Stomach (tissue), 9 donors: ENCODE measurements around the gene E2F2. TPM values are rescaled to one million over a fixed set of nuclear protein-coding genes. Genes with fewer than 3 reads are reported as not detected.

ENCODE experiments used
- DNase-seq, 2 donors: peaks; one replicate each; pipeline versions ENCODE4 v3.0.0 to v3.0.0-alpha.2; 2013 to 2019
- H3K27ac ChIP-seq, 5 donors: fragments of 200-600 bp in 4 of 5; sonication (generic) in 4 of 5; one replicate each; pipeline ENCODE4 v1.5.1; 2013 to 2019; ENCODE audit warnings: mild to moderate bottlenecking in 1 of 5, moderate library complexity in 1 of 5
- H3K27me3 ChIP-seq, 3 donors: fragments of 200-600 bp; sonication (generic); one replicate each; pipeline ENCODE4 v1.5.1; 2017 to 2019; ENCODE audit warnings: mixed run types in 1 of 3
- H3K36me3 ChIP-seq, 4 donors: fragments of 200-600 bp; sonication (generic); 1 replicate in 3 of 4; 2 replicates in 1 of 4; pipeline ENCODE4 v1.5.1; 2016 to 2019
- H3K4me1 ChIP-seq, 4 donors: fragments of 200-600 bp; sonication (generic); one replicate each; pipeline ENCODE4 v1.5.1; 2016 to 2019
- H3K4me3 ChIP-seq, 4 donors: fragments of 200-600 bp; sonication (generic) in 3 of 4; one replicate each; pipeline ENCODE4 v1.5.1; 2016 to 2019; ENCODE audit warnings: mild to moderate bottlenecking in 1 of 4
- H3K9me3 ChIP-seq, 4 donors: fragments of 200-600 bp; sonication (generic); one replicate each; pipeline ENCODE4 v1.5.1; 2016 to 2019
- EP300 ChIP-seq: sonication (generic); formaldehyde crosslinking; IDR thresholded peaks from one replicate; pipeline ENCODE4 v1.6.1; 2017; ENCODE audit warnings: antibody characterized with exemption
- POLR2A ChIP-seq, 4 donors: fragments of 450-650 bp; IDR thresholded peaks; one replicate each; pipeline ENCODE4 v1.6.1; 2016; ENCODE audit warnings: antibody characterized with exemption in 4 of 4, control low read depth in 2 of 4, mild to moderate bottlenecking in 1 of 4, moderate library complexity in 1 of 4
- POLR2AphosphoS5 ChIP-seq, 3 donors: sonication (generic); formaldehyde crosslinking; IDR thresholded peaks; one replicate each; pipeline ENCODE4 v1.6.1; 2016; ENCODE audit warnings: antibody characterized with exemption in 3 of 3
- WGBS, 5 donors: extraction: QIAGEN DNeasy Blood & Tissue Kit in 3 of 5; methylation state at CpG; one replicate each; pipeline versions ENCODE4 v1.1.5 to v1.1.7; 2013 to 2018; 5-methylcytosine and 5-hydroxymethylcytosine counted together
- intact Hi-C: fragments of 100-400 bp; cut with DNase I; formaldehyde crosslinking; loops from one replicate; pipeline ENCODE4 v1.15.1; 2023; ENCODE audit warnings: low total_unique reads
- polyA plus RNA-seq, 3 donors: library from polyadenylated mRNA; stranded (reverse); fragments of 200-250 nt; gene quantifications; one replicate each; pipeline ENCODE4 v1.2.3, GENCODE V29; 2013
- total RNA-seq, 5 donors: library from RNA; depleted of rRNA; stranded (reverse); fragments of >200 nt; gene quantifications; one replicate each; pipeline versions ENCODE4 v1.1.0 to v1.2.3, GENCODE V29; 2014 to 2016
- TF ChIP-seq, protein P1 (sequence below), 7 experiments: fragments of 450-650 bp in 4 of 7; fragments of 200-600 bp in 3 of 7; sonication (generic) in 3 of 7; IDR thresholded peaks; one replicate each; pipeline ENCODE4 v1.5.1; 2016 to 2019; ENCODE audit warnings: antibody characterized with exemption in 7 of 7, control low read depth in 2 of 7, mild to moderate bottlenecking in 1 of 7
- donor health status: healthy with polysubstance abuse.
- donor health status: Bipolar disorder and iron deficiency.
- donor health status: healthy.

Gene E2F2
- total and polyA plus RNA-seq, 8 donors: 0.58 to 27.8 (median 2.5) TPM

DNA sequence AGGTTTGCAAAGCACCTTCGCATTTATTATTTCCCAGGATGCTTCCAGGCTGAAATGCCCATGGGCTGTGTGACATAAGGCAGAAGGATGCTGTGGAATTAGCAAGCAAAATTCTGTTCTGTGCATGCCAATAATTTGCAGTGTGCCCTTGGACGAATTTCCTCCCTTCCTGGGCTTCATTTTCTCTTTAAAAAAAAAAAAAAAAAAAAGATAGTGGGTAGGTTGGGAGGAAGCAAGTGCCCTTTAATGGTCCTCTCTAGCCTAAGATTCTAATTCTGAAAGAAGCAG lies 30.7 kb upstream of the E2F2 start:
- WGBS, 5 donors: 34 to 44% (median 37%) methylated on average over 2 of the region's 2 CpGs
- intact Hi-C loops: no loop called here
- Histone ChIP-seq H3K27ac (peak overlapping the region; percentile 77 to 97 (median 97)), H3K4me3 (peak overlapping the region in 2 of 4 donors; percentile 2 to 4), H3K36me3 (peaks cover 0 to 8% (median 2%) of the 10 kb centered on the region in 4 donors), H3K4me1 (peaks cover 42 to 78% (median 67%) of the 10 kb centered on the region in 4 donors), H3K27me3 (no peaks in the 10 kb centered on the region), H3K9me3 (no peaks in the 10 kb centered on the region)
- no peak for DNase-seq
- TF ChIP-seq POLR2AphosphoS5 (IDR thresholded peaks at IDR 0.05) (no peak), EP300 (no peak), POLR2A (IDR thresholded peaks at IDR 0.05) (no peak)
- TF ChIP-seq, protein P1, sequence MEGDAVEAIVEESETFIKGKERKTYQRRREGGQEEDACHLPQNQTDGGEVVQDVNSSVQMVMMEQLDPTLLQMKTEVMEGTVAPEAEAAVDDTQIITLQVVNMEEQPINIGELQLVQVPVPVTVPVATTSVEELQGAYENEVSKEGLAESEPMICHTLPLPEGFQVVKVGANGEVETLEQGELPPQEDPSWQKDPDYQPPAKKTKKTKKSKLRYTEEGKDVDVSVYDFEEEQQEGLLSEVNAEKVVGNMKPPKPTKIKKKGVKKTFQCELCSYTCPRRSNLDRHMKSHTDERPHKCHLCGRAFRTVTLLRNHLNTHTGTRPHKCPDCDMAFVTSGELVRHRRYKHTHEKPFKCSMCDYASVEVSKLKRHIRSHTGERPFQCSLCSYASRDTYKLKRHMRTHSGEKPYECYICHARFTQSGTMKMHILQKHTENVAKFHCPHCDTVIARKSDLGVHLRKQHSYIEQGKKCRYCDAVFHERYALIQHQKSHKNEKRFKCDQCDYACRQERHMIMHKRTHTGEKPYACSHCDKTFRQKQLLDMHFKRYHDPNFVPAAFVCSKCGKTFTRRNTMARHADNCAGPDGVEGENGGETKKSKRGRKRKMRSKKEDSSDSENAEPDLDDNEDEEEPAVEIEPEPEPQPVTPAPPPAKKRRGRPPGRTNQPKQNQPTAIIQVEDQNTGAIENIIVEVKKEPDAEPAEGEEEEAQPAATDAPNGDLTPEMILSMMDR (IDR thresholded peaks at IDR 0.05): no peak

DNA sequence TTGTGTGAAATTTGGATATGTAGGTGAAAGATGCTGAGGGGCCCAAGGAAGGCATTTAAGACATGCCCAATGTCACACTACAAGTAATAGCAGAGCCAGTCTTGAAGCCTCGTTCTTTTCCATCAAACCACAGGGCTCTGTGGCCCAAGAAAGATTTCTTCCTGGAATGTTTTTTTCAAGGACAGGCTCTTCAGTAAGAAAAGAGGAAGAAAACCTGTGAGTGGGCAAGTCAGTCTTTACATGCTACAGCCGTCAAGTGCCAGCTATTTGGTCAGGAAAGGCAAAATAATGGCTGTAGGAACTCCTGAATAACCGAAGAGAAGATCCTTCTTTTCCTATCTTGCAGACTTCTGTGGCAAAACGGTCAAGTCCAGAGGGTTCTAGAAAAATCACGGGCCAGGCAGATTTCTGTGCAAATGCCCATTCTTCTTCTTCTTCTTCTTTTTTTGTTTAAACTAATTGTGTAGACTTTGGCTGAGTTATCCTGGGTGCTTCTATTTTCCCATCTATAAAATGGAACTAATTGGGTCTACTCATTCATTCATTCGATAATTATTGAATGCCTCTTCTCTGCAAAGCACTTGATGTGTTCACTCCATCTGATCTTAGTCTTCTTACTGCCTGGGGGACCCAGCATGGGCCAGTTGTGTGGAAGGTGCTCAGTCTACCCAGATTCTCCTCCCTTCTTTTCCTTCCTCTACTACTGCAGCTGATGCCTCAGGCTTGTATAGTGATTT lies 30.2 kb upstream of the E2F2 start:
- Histone ChIP-seq H3K36me3 (peaks cover 0 to 8% (median 2%) of the 10 kb centered on the region in 4 donors), H3K27ac (peak overlapping the region; percentile 37 to 97 (median 97)), H3K9me3 (no peaks in the 10 kb centered on the region), H3K4me1 (peaks cover 43 to 82% (median 70%) of the 10 kb centered on the region in 4 donors), H3K27me3 (no peaks in the 10 kb centered on the region), H3K4me3 (peak overlapping the region in 2 of 4 donors; percentile 2 to 4)
- WGBS, 5 donors: 48 to 65% (median 62%) methylated on average over 6 of the region's 6 CpGs
- DNase-seq: no peak
- intact Hi-C loops: no loop called here
- TF ChIP-seq, protein P1 (IDR thresholded peaks at IDR 0.05): no peak
- no peak for TF ChIP-seq EP300

DNA sequence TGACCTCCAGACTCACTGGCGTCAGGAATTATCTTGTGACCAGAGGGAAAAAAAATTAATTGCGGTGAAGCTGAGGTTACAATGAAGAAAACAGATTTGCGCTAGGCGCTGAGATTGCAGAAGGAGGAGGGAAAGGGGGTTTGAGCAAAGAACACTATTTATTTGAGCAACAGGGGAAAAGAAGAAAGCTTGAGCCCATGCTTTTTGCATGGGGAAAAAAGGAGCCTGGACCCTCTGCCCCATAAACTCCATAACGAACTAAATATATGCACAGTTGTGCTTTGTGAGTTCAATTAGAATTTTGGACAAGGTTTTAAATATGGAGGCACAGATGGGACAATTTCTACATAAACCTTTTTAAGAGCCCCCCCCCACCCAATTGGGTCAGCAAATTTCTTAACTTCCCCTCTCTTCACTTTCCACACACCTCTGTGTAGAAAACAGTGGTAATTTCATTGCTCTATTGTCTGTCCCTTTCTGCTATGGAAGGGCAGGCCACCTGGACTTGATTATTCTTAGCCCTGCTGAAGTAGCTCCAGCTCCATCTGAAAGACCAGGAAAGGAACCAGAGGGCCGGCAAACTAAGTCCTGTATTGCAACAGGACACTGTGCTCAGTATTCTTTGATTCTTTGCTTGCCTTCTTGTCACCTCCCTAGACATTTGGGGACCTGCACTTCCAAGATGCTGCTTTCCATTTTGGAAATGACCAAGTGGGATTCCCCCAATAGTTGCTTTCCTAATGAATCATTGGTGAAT lies 29.1 kb upstream of the E2F2 start:
- Histone ChIP-seq H3K4me3 (peak overlapping the region; percentile 68 to 84 (median 78)), H3K27me3 (no peaks in the 10 kb centered on the region), H3K9me3 (no peaks in the 10 kb centered on the region), H3K36me3 (peaks cover 0 to 8% (median 2%) of the 10 kb centered on the region in 4 donors), H3K4me1 (peaks cover 54 to 93% (median 80%) of the 10 kb centered on the region in 4 donors), H3K27ac (peak overlapping the region; percentile 96 to 97 (median 97))
- WGBS, 5 donors: 8 to 13% (median 10%) methylated on average over 6 of the region's 6 CpGs
- intact Hi-C loops: no loop called here
- peak; percentile 35 for TF ChIP-seq EP300
- TF ChIP-seq, protein P1 (IDR thresholded peaks at IDR 0.05): no peak
- peak in 1 of 2 donors; percentile 31 for DNase-seq

DNA sequence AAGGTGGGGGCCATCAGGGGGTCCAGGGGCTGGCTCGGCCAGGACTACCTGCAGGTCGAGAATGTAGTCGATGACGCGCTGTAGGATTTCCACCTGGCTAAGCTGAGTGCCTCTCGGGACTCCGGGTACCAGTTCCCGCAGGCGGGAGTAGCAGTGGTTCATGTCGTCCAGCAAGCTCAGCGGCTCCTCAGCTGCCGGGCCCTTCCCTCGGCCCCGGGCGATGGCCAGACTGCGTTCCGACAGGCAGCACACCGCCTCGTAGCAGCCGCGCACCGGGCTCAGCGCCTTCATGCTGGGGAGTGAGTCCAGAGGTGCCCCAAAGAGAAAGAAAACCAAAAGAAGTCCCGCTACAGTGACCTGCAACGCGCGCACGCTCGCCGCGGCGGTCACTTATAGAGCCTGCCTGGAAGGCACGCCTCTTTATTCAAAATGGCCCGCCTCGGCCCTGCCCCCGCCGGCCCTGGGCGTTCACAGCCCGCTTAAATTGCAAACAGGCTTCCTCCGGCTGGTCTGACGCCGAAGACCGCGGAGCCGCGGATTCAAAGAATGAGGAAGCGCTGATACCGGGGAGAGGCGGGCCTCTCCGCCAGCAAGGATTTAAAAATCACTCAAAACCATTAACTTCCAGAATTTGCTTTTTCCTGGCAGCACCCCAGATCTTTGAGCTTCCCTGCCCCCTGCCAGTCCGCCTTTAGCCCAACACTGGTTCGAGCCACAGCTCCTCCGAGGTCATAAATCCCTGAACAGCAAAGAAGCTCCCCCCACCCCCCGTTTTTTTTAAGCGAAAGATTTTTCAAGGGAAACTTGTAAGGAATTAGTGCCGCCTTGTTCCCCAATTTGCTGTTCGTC lies 28.3 kb upstream of the E2F2 start, which contains the start of gene ID3:
Gene ID3, minus strand, starts transcription at position 366 of the 849 bp plus-strand sequence. Its CDS starts 75 bp downstream, at position 291.
- peaks cover 0 to 8% (median 2%) of the 10 kb centered on the region in 4 donors for H3K36me3 ChIP-seq
- WGBS, 5 donors: 0 to 1% (median 0%) methylated on average over 55 to 57 of the region's 57 CpGs
- peak within 1 kb of the TSS; percentile 96 to 97 (median 97) for H3K27ac ChIP-seq
- H3K27me3 ChIP-seq: no peaks in the 10 kb centered on the region
- H3K9me3 ChIP-seq: no peaks in the 10 kb centered on the region
- TF ChIP-seq POLR2AphosphoS5 (IDR thresholded peaks at IDR 0.05) (peak; percentile 96 to 99 (median 99)), POLR2A (IDR thresholded peaks at IDR 0.05) (peak in 2 of 4 donors; percentile 91 to 94), EP300 (no peak)
- H3K4me1 ChIP-seq: peaks cover 49 to 90% (median 81%) of the 10 kb centered on the region in 4 donors
- intact Hi-C loops: no loop called here
- DNase-seq: peak; percentile 98 to 99
- H3K4me3 ChIP-seq: peak within 1 kb of the TSS; percentile 68 to 84 (median 78)
